Mononuclear cell (primary cell): ENCODE data around the gene ADCY3. TPM values are rescaled to one million over a fixed set of nuclear protein-coding genes. Genes with fewer than 3 reads are reported as not detected.

Experiments
- total RNA-seq: library from RNA; depleted of rRNA; stranded (reverse); fragments of >200 nt; gene quantifications from one replicate; pipeline ENCODE4 v1.2.3, GENCODE V29; 2012

Gene ADCY3
- total RNA-seq, 1 donor: 10.7 TPM

Other genes starting within 250 kb of the ADCY3 start
- gene PTRHD1, start 126.8 kb downstream of the ADCY3 start, total RNA-seq: 25.3 TPM
- 2.2 TPM for gene CENPO, start 126.8 kb downstream of the ADCY3 start, total RNA-seq
- 10.6 TPM for gene DNAJC27, start 51.7 kb upstream of the ADCY3 start, total RNA-seq
- under 0.01 TPM for gene EFR3B, start 121.8 kb upstream of the ADCY3 start, total RNA-seq
- gene POMC, start 248.3 kb upstream of the ADCY3 start, total RNA-seq: 2.3 TPM